NCI-H748 (cell line): ENCODE data around the gene NOS1.
"Not testable (repeated sequence)": the region's sequence is repeated elsewhere in the genome, so short reads cannot be mapped to it uniquely, and the experiment has no call there.

ENCODE experiments used
- DNase-seq: peaks from one replicate; lab custom pipeline; 2025; ENCODE audit not compliant: unreplicated experiment; lab: John Stamatoyannopoulos, UW

The NOS1 gene

DNA sequence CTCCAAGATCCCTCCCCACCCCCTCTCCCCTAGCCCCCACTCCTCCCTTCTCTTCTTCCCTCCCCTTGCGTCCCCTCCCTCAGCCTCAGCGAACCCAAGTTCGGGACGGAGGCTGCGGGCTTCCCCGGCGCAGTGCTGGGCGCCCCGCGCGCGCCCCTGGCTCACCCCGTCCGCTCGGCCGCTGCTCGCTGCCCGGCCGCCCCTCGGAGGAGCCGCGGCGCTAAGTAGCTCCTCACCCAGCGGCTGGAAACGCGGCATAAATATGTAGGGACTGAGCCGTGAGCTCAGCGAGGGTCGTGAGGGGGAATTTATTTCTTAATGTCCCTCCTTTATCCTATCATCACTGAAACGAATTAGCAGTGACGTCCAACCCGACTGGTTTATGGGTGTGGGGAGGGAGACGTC lies at the start of gene NOS1:
Gene NOS1, minus strand, starts transcription at position 280 of the 405 bp plus-strand sequence. CDS start 30,557 bp downstream, outside the sequence.
- no peak for DNase-seq

DNA sequence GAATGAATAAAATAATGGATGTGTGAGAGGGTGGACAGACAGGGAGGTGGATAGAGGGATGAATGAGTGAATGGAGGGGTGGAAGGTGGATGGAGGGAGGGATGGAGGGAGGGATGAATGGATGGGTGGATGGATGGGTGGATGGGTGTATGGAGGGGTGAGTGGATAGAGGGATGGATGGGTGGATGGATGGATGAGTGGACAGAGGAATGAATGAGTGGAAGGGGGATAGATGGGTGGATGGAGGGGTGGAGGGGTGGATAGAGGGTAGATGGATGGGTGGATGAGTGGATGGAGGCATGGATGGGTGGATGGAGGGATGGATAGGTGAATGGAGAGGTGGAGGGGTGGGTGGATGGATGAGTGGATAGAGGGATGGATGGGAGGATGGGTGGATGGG lies 47.9 kb upstream of the NOS1 start:
- no peak for DNase-seq

DNA sequence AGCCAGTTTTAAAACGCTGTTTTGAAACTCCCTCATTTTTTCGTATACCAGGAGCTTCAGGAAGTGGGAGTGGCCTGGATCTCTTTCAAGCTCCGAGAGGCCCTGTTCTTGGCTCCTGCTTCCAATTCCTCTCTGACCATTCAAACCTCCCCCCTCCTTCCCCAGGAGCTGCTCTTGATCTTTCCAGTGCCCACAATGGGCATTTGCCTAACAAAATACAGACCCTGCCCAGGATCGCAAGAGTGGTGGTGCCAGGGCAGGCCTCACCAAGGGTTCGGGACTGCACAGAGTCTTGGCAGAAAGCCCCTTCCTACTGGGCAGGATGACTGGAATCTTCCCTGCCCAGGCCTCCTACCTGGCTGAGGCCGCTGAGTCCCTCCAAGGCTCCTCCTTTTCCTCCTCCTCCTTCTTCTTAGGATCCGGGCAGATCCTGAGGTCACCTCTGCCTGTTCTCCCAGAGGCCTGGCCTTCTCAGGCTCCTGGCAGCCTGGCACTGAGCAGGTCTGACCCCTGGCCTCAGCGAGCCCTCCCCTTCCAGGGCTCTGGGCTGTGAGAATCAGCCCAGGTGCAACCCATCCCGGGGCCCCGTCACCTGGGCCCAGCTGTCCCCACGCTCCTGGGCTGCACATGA lies 46.9 kb upstream of the NOS1 start:
- DNase-seq = no peak

DNA sequence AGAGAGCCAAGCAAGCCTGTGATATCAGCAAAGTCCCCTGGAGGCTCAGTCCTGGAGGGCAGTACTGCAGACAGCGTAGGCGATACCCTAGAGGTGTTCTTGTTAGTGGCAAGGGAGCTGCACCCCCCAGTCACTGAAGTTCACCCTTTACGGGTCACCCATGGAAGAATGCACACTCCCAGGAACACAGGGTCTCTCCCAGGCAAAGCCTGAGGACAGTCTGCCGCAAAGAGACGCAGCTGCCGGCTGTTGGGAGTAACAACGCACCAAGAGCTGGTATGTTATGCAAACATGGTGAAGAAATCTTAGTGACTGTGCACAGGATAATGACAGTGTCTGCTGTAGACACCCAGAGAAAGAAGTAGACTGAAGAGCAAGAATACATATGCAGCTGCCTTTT lies 43.5 kb upstream of the NOS1 start:
- DNase-seq = no peak

DNA sequence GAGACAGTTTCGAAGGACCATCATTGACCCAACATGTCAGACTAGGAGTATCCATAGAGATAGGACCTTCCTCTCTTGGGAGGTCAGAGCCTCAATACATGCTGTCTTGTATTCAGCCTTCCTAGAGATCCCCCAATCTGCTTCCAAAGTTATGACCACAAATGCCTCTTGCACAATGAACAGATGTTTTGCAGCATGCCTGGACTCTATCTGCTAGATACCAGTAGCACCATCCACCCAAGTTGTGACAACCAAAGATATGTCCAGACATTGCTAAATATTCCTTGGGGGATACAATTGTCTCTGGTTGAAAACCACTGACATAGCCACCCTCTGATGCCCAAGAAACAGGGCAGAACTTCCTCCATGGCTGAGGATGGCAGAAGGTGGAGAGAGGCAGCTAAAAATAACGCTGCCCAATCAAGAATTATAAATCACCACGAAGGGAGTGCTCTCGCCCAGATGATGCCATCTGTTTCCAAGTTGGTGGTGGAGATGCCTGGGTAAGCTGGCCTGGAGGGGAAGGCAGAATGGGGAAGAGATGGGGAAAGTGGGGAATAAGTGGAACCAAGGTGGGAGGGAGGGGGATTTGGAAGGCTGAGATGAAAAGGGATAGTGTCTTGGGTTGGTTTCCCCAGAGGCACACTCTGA lies 42.9 kb upstream of the NOS1 start:
- no peak for DNase-seq

DNA sequence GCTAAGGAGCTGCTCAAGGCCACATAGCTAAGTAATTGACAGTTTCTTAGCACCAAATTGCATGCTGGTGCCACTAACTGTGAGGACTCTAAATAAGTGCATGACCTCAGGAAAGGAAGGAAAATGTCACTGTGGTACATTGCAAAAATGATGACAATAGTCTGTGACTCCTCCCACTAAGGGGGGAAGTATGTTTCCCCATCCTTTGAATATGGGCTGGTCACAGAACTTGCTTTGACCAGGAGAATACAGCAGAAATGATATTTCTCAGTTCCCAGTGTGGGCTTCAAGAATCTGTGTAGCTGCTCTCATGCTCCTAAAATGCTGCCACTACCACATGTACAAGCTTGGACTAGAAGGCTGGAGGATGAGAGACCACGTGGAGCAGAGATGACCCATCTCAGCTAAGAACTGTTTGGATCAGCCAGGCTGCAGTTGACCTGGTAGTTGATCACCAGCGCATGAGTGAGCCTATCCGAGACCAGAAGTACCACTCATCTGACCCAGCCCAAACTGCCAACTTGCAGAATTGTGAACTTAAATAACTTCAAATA lies 42.2 kb upstream of the NOS1 start:
- DNase-seq = no peak

DNA sequence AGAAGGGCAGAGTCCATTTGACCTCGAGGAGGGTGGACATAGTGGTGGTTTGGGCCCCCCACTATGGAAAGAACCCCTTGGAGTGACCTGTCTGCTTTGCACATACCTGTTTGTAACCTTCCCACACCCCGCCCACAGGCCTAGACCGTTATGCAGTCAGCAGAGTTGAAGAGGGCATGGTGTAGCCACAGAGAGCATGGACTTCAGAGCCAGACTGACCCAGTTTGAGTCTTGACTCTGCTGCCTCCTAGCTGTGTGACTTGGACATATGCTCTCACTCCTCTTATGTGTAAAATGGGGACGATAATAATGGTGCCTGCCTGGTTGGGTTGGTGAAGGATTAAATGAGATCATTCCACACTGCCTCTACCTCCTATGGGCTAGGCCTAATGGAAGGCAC lies 40.9 kb upstream of the NOS1 start:
- DNase-seq = no peak

DNA sequence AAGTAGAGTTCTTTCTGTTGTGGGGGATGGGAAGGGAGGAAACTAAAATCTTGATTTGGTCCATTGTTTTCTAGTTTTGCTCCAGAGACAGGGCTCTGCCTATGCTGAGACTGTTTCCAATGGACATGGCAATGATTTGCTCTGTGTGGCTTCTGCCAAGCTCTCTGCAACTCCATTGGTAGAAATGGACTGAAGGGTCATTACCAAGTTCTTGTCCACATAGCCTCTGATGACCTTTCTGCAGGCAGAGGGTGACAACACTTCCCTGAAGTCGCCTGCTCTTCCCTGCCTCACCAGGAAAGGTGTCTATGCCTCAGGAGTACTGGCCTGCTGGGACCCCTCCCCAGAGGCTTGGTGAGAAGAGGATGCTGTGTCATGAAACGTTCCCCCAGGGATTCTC lies 39.5 kb upstream of the NOS1 start:
- DNase-seq = no peak

DNA sequence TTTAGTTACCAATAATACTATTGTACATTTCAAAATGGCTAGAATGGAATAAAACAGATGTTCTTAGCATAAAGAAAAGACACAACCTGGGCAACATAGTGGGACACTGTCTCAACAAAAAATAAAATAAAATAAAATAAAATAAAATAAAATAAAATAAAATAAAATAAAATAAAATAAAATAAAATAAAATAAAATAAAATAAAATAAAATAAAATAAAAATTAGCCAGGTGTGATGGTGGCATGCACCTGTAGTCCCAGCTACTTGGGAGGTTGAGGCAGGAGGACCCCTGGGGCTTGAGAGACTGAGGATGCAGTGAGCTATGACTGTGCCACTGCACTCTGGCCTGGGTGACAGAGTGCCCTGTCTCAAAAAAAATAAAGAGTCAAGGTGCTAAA lies 37.1 kb upstream of the NOS1 start:
- DNase-seq = not testable (repeated sequence)

DNA sequence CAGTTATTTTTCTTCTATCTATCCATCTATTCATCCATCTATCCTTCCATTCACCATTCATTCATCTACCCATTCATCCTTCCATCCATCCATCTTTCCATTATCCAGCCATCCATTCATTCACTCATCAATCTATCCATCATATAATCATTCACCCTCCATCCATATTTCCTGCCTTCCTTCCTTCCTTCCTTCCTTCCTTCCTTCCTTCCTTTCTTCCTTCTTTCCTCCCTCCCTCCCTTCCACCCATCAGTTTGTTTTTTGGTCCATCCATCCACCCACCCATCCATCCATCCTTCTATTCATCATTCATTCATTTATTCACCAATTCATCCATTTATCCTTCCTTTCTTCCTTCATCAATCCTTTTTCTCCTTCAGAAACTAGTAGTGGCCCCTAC lies 34.3 kb upstream of the NOS1 start:
- DNase-seq = no peak

DNA sequence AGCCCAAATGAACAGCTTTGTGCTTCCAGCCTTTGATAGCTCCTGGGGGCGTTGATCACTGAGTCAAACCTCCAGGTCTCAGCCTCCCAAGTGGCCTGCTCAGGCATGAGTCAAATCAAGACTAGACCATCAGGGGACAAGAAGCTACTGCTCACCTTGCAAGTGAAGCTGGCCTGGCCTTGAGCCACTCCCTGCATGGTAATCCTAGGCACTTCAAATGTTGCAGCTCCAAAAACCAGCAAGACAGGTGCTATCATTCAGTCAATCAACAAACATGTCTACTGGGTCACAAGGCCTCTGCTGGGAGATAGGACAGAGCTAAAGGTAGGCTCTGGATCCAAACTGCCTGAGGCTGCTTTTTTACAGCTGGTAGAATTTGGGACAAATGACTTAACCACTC lies 33.1 kb upstream of the NOS1 start:
- DNase-seq = no peak

DNA sequence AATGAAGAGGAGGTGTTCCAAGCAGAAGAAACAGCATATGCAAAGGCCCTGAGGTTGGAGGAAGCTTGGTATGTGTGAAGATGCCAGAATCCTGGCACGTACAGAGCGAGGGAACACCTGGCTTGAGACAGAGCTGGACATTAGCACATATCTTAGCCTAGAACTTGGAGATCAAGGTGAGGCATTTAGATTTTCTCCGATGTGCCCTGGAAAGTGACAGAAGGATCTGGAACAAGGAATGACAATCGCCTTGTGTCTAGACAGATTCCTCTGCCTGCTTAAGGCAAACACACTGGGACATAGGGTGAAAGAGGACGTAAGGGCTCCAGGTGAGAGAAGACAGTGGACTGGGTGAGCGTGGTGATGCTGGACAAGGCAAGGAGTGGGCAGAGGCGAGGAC lies 32.2 kb upstream of the NOS1 start:
- DNase-seq = no peak

DNA sequence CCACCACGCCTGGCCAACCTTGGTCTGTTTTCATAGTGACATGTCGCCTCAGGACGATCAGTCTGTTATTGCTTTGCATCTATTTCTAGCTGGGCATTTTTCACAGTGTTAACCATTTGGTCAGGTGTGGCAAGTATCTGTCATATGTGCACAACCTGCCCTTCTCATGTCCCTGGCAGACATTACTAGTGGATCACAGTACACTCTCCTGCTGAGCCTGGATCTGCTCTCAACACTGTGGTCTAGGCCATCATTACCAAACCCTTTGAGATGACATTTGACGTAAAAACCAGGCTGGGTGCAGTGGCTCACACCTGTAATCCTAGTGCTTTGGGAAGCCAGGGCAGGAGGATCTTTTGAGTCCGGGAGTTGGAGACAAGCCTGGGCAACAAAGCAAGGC lies 29.4 kb upstream of the NOS1 start:
- no peak for DNase-seq

DNA sequence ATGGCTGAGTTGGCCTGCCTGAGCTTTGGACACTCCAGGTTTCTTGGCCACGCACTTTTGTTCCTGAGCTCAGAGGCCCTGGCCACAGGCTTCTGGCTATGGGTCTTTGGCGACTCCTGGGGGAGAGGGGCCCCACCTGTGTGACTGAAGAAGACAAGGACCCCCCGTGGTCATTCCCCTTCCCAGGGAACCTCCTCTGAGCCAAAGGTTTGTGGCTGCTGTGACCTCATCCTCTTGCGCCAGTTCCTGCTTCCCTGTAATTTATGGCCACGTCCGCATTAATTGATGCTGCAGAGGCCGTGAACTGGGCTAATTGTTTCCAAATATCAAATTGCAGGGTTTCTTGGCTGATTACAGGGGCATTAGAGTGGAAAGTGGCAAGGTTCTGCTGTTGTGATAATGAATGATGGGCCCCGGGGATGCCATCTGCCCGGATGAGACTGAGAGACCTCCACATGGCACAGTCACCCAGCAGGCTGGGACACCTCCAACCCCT lies 27.6 kb upstream of the NOS1 start:
- peak; percentile 48 for DNase-seq

DNA sequence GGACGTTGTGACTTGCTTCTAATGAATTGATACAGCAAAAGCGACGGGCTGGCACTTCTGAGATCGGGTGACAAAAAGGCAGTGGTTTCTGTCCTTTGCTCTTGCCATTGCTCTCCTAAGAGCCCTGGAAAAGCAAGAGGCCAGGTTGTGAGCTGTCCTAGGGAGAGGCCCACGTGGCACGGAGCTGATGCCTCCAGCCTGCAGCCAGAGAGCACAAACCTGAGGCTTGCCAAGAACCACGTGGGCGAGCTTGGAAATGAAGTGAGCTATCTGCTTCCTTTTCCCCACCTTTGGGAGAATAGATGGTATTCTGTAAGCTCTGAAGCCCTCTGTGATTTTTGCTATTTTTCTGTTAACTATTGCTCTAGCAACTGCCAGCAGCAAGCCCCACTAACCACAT lies 26.4 kb upstream of the NOS1 start:
- no peak for DNase-seq

DNA sequence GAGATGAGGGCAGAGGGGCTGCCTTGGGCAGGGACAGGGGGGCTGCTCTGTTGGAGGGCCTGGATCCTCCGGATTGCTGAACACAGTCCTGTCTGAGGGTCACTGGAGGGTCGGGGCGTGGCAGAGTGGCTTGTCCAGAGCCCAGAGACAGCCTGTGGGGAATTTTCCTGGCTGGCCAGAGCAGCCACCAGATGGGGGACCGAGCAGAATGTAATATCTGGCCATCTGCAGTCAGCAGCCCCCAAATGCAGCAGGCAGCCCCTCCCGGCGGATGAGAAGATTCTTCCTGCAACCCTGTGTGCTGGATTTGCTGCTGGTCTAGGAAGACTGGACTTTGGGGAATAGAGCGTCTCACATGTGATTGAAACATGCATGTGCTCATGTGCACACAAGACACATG lies 23.3 kb upstream of the NOS1 start:
- DNase-seq = no peak

DNA sequence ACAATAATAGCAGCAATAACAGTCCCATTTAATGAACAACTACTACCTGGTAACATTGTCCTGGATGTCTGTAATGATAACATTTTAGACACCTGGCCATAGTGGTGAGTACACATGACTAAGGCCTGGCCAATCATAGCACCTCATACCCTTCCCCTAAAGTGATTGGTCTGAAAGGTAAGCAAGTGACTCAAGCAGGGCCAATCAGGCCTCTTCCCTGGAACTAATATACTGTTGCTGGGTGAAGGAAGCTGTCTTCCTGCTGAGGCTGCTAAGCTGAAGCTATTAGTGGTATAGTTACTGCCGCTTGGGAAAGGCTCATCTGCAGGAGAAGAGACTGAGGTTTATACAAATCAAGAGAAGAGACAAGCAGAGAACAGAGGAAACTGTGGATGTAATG lies 18.7 kb upstream of the NOS1 start:
- peak; percentile 14 for DNase-seq

DNA sequence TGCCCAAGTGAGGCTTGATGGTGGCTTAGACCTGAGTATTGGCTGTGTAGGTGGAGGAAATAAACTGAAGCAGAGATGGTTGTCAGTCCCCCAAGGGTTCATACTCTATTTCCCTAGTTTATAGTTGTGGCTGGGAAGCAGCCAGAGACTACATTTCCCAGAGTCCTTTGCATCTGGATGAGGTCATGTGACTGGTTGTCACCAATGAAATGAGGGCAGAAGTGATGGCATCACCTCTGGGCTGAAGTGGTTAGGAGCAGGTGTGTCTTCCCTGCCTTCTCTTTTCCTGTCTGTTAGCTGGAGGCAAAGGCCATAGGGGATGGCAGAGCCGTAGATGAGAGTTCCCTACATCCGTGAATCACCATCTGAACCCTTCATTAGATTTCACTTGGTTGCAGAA lies 16.3 kb upstream of the NOS1 start:
- peak; percentile 20 for DNase-seq

DNA sequence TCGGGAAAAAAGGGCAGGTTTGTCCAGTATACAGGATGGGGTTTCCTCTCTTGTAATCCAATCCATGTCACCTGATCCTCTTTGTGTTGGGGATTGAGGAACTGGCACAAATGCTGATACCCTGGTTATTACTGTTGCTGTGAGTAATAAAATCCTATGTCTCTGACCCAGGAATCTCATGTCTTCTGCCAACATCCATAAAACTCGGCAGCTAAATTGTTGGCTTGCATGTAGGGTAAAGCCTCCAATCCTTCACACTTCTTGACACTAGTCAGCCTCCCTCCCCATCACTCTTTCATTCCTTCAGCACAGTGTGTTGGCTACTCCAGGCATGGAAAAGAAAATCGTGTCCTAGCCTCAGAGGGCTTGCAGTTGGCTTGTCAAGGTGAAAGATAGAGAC lies 9.2 kb upstream of the NOS1 start:
- peak; percentile 20 for DNase-seq

DNA sequence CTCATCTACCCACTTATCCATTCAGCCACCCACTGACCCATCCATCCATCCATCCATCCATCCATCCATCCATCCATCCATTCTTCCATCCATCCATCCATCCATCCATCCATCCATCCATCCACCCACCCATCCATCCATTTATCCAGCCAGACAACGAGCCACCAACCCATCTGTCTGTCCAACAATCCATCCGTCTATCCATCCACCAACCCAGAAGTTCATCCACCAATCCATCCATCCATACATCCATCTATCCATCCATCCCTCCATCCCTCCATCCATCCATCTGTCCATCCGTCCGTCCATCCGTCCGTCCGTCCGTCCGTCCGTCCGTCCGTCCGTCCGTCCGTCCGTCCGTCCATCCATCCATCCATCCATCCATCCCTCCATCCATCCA lies 8.6 kb upstream of the NOS1 start:
- DNase-seq = not testable (repeated sequence)

DNA sequence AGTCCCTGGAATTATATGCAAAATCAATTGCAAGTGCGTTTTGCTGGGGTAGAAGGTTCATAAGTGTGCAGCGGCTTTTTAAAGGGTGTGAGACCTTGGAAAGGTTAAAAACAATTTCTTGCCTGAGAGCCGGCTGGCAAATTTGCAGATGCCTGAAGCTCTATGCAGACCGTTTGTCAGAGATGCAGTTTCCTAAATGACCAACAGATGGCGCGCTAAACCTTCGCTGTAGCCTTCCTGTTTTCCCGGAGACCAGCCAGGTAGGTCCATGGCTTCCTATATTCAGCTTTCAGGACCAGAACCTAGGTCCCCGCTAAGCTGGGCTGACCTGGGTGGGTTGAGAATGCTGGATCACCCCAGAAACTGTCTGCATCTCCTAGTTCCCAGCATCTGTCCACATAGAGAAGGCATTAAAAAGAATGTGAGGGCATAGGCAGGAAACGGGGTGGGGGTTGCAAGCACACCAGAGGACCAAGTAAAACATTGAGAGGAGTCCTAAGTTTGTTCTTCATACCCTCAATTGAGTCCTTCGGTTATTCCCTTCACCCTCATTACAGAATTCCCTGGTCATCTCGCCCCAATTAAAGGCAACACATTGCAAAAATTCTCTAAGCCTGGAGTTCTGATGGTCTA lies 5.7 kb upstream of the NOS1 start:
- peak; percentile 77 for DNase-seq

DNA sequence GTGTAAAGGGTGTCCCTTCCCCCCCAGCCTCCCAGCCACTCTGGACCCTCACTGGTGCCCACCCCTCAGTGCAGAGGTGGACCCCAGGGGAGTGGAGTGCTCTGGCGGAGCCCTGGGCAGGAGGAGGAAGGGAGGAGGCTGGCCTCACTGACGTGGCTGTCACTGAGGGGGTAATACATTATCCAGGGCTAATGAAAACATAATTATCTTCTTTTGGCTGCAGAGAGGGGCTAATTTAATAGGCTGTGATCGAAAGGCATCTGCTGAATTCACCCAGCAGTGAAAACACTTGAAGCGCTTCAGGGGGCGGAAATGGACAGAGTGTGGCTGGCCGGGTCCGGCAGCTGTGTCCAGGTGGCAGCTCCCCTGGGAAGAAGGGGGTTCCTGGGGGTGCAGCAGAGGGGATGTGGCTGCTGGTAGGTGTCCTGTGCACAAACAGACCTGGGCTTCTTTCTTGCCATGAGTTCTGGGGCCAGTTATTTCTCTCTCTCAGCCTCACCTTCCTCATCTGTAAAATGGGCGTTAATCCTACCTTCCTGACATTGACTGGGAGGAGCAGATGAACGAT lies 3.7 kb upstream of the NOS1 start:
- peak; percentile 83 for DNase-seq
